ENCODE measurements around the gene TRIM40.

TRIM40 gene

GRCh38 chr6:30121446-30122366 lies 14.2 kb upstream of the TRIM40 start:
- no peaks in the 10 kb centered on the region for H3K79me2 ChIP-seq (ENCODE audit: insufficient read depth, low read depth)
- H3K4me2 ChIP-seq = no peak overlapping the region
- no peak overlapping the region for H3K9ac ChIP-seq
- no peak overlapping the region for H2AFZ ChIP-seq (ENCODE audit: low read depth)
- no peaks in the 10 kb centered on the region for H4K20me1 ChIP-seq (ENCODE audit: insufficient read depth)
- TF ChIP-seq, protein P1, sequence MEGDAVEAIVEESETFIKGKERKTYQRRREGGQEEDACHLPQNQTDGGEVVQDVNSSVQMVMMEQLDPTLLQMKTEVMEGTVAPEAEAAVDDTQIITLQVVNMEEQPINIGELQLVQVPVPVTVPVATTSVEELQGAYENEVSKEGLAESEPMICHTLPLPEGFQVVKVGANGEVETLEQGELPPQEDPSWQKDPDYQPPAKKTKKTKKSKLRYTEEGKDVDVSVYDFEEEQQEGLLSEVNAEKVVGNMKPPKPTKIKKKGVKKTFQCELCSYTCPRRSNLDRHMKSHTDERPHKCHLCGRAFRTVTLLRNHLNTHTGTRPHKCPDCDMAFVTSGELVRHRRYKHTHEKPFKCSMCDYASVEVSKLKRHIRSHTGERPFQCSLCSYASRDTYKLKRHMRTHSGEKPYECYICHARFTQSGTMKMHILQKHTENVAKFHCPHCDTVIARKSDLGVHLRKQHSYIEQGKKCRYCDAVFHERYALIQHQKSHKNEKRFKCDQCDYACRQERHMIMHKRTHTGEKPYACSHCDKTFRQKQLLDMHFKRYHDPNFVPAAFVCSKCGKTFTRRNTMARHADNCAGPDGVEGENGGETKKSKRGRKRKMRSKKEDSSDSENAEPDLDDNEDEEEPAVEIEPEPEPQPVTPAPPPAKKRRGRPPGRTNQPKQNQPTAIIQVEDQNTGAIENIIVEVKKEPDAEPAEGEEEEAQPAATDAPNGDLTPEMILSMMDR (conservative IDR thresholded peaks at IDR 0.05; ENCODE audit: low read depth, low read length) = no peak
- H3K36me3 ChIP-seq (ENCODE audit: insufficient read depth) = no peaks in the 10 kb centered on the region
- no peak overlapping the region for H3K27ac ChIP-seq
- H3K27me3 ChIP-seq (ENCODE audit: insufficient read depth, low read depth) = no peaks in the 10 kb centered on the region
- no peak overlapping the region for H3K4me3 ChIP-seq (IDR thresholded peaks at IDR 0.05; ENCODE audit: insufficient read depth, low read depth, low read length)
- H3K4me1 ChIP-seq (ENCODE audit: low read depth, poor library complexity, severe bottlenecking) = peaks cover 5% of the 10 kb centered on the region

- Histone ChIP-seq H4K20me1 (ENCODE audit: insufficient read depth) (no peaks in the 10 kb centered on the region), H3K36me3 (ENCODE audit: insufficient read depth) (no peaks in the 10 kb centered on the region), H3K27me3 (ENCODE audit: insufficient read depth, low read depth) (no peaks in the 10 kb centered on the region), H3K4me1 (ENCODE audit: low read depth, poor library complexity, severe bottlenecking) (peaks cover 5% of the 10 kb centered on the region), H3K4me2 (no peak overlapping the region), H3K4me3 (IDR thresholded peaks at IDR 0.05; ENCODE audit: insufficient read depth, low read depth, low read length) (no peak overlapping the region), H3K79me2 (ENCODE audit: insufficient read depth, low read depth) (no peaks in the 10 kb centered on the region), H2AFZ (ENCODE audit: low read depth) (no peak overlapping the region), H3K9ac (no peak overlapping the region), H3K27ac (no peak overlapping the region)
- TF ChIP-seq, protein P1 (conservative IDR thresholded peaks at IDR 0.05; ENCODE audit: low read depth, low read length) = no peak
Observed at GRCh38 chr6:30122515-30122914, 13.4 kb upstream of the TRIM40 start.

- TF ChIP-seq, protein P1 (conservative IDR thresholded peaks at IDR 0.05; ENCODE audit: low read depth, low read length) = no peak
- Histone ChIP-seq H2AFZ (ENCODE audit: low read depth) (no peak overlapping the region), H3K4me2 (no peak overlapping the region), H3K4me1 (ENCODE audit: low read depth, poor library complexity, severe bottlenecking) (peaks cover 37% of the 10 kb centered on the region), H3K36me3 (ENCODE audit: insufficient read depth) (no peaks in the 10 kb centered on the region), H3K79me2 (ENCODE audit: insufficient read depth, low read depth) (no peaks in the 10 kb centered on the region), H3K27me3 (ENCODE audit: insufficient read depth, low read depth) (no peaks in the 10 kb centered on the region), H3K9ac (no peak overlapping the region), H4K20me1 (ENCODE audit: insufficient read depth) (no peaks in the 10 kb centered on the region), H3K27ac (no peak overlapping the region), H3K4me3 (IDR thresholded peaks at IDR 0.05; ENCODE audit: insufficient read depth, low read depth, low read length) (no peak overlapping the region)
Observed at GRCh38 chr6:30127238-30128093, 8.5 kb upstream of the TRIM40 start.

GRCh38 chr6:30129265-30130178 lies 6.4 kb upstream of the TRIM40 start:
- Histone ChIP-seq H3K9ac (no peak overlapping the region), H2AFZ (ENCODE audit: low read depth) (no peak overlapping the region), H3K27me3 (ENCODE audit: insufficient read depth, low read depth) (no peaks in the 10 kb centered on the region), H3K79me2 (ENCODE audit: insufficient read depth, low read depth) (no peaks in the 10 kb centered on the region), H3K4me2 (peak overlapping the region; percentile 43), H3K4me1 (ENCODE audit: low read depth, poor library complexity, severe bottlenecking) (peaks cover 33% of the 10 kb centered on the region), H3K36me3 (ENCODE audit: insufficient read depth) (no peaks in the 10 kb centered on the region), H3K4me3 (IDR thresholded peaks at IDR 0.05; ENCODE audit: insufficient read depth, low read depth, low read length) (no peak overlapping the region), H4K20me1 (ENCODE audit: insufficient read depth) (no peaks in the 10 kb centered on the region), H3K27ac (no peak overlapping the region)
- TF ChIP-seq, protein P1 (conservative IDR thresholded peaks at IDR 0.05; ENCODE audit: low read depth, low read length) = no peak
